Colonic mucosa (tissue), 4 donors: ENCODE data around the gene PLCXD1. TPM values are rescaled to one million over a fixed set of nuclear protein-coding genes. Genes with fewer than 3 reads are reported as not detected.
"Not testable (repeated sequence)": the region's sequence is repeated elsewhere in the genome, so short reads cannot be mapped to it uniquely, and the experiment has no call there.

Experiments
- DNase-seq: peaks from one replicate; pipeline ENCODE4 v3.0.0-alpha.2; 2020
- H3K27ac ChIP-seq: fragments of 200-600 bp; one replicate; pipeline ENCODE4 v1.8.0; 2021
- H3K27me3 ChIP-seq: fragments of 200-600 bp; one replicate; pipeline ENCODE4 v1.8.0; 2021
- H3K36me3 ChIP-seq: fragments of 200-600 bp; one replicate; pipeline ENCODE4 v1.8.0; 2021
- H3K4me1 ChIP-seq: fragments of 200-600 bp; one replicate; pipeline ENCODE4 v1.8.0; 2021; ENCODE audit warnings: mild to moderate bottlenecking
- H3K4me3 ChIP-seq: fragments of 200-600 bp; one replicate; pipeline ENCODE4 v1.8.0; 2021
- H3K9ac ChIP-seq, 2 donors: one replicate each; pipeline ENCODE4 v1.7.0; 2013; ENCODE audit warnings: control low read depth in 2 of 2, low read depth in 2 of 2, low read length in 2 of 2
- H3K9me3 ChIP-seq: fragments of 200-600 bp; one replicate; pipeline ENCODE4 v1.8.0; 2021
- CTCF ChIP-seq: fragments of 200-600 bp; IDR thresholded peaks from one replicate; pipeline ENCODE4 v1.8.0; 2022; ENCODE audit warnings: antibody characterized with exemption, mild to moderate bottlenecking
- intact Hi-C: fragments of 100-400 bp; cut with DNase I; formaldehyde crosslinking; loops from one replicate; pipeline ENCODE4 v1.14.1; 2022
- total RNA-seq, 2 donors: library from RNA; stranded (reverse); fragmentation: NEBNext Ultra II Directional in 1 of 2; extraction: Animal tissue kit (Norgen Biotek cat#: 25700) in 1 of 2; gene quantifications; one replicate each; pipeline ENCODE4 v1.2.1, GENCODE V29; 2021
- donor health status: healthy.
- donor health status: DM: no; HTN: no; CAD: no.
- donor health status: DM: no; HTN: no; CAD: no.

The PLCXD1 gene
- total RNA-seq, 2 donors from 2014 or later = 11.0 to 23.8 TPM

- DNase-seq = no peak
- Histone ChIP-seq H3K27me3 (no peaks in the 10 kb centered on the region), H3K36me3 (peaks cover 4% of the 10 kb centered on the region), H3K4me3 (no peak overlapping the region), H3K27ac (no peak overlapping the region), H3K9me3 (no peaks in the 10 kb centered on the region), H3K4me1 (no peaks in the 10 kb centered on the region), H3K9ac (no peak overlapping the region)
- intact Hi-C loops = no loop called here
- TF ChIP-seq CTCF = no peak
Observed at GRCh38 chrX:302975-303374, 21.8 kb downstream of the PLCXD1 start.

GRCh38 chrX:305781-306613 lies 24.8 kb downstream of the PLCXD1 start:
- H3K36me3 ChIP-seq, DNase-seq: not testable (repeated sequence)

GRCh38 chrX:306614-307251 lies 25.6 kb downstream of the PLCXD1 start:
- H3K4me1 ChIP-seq, H3K36me3 ChIP-seq, H3K27ac ChIP-seq, H3K9ac ChIP-seq, DNase-seq, intact Hi-C loops, H3K27me3 ChIP-seq, H3K9me3 ChIP-seq, H3K4me3 ChIP-seq: not testable (repeated sequence)

More at GRCh38 chrX:305781-306613, 24.8 kb downstream of the PLCXD1 start:
- intact Hi-C loops, H3K27me3 ChIP-seq, H3K27ac ChIP-seq, H3K4me3 ChIP-seq, H3K4me1 ChIP-seq, H3K9me3 ChIP-seq, H3K9ac ChIP-seq: not testable (repeated sequence)

DNA sequence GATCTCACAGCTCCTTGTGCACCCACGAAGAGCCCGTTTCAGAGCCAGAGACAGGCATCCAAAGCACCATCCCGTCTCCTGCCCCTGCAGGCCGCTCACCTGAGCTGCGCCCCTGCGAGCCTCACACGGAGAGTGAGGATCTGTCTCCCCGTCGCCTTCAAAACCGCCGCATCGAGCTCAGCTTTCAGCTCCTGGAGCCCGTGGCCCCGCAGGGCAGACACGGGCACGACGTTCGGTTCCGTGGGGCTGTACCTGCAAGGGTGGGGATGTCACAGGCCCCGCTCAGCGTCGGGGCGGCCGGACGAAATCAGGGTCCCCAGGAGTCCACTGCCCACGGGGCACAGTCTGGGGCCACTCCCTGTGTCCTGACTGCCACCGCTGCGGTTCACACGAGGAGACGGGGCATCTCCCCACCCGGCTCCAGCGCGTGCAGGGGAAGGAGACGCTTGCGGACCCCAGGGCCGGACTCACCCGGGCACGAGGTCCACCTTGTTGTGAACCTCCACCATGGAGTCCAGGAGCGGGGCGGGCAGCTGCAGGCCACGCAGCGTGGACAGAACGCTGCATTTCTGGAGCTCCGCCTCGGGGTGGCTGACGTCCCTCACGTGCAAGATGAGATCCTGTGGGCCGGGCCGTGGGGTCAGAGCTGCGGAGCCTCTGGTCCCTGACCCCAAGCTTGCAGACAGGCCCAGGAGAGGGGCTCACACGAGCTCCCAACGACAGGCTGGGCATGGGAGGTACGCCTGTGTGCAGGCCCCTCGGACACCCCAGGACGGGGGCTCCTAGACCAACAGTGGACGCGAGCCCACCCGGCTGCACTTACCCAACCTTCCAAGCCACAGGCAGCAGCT lies 26.3 kb downstream of the PLCXD1 start:
- no peaks in the 10 kb centered on the region for H3K4me1 ChIP-seq
- no peak overlapping the region for H3K4me3 ChIP-seq
- no peak for DNase-seq
- H3K27ac ChIP-seq = no peak overlapping the region
- no peaks in the 10 kb centered on the region for H3K27me3 ChIP-seq
- intact Hi-C loops = no loop called here
- H3K36me3 ChIP-seq = peaks cover 4% of the 10 kb centered on the region
- H3K9me3 ChIP-seq = no peaks in the 10 kb centered on the region
- H3K9ac ChIP-seq = no peak overlapping the region
- no peak for TF ChIP-seq CTCF

GRCh38 chrX:308821-309520 lies 27.8 kb downstream of the PLCXD1 start:
- no peak for DNase-seq
- no peaks in the 10 kb centered on the region for H3K27me3 ChIP-seq
- peaks cover 4% of the 10 kb centered on the region for H3K36me3 ChIP-seq
- H3K4me1 ChIP-seq = no peaks in the 10 kb centered on the region
- intact Hi-C loops = no loop called here
- TF ChIP-seq CTCF = no peak
- H3K4me3 ChIP-seq = no peak overlapping the region
- H3K27ac ChIP-seq = no peak overlapping the region
- no peaks in the 10 kb centered on the region for H3K9me3 ChIP-seq
- H3K9ac ChIP-seq = no peak overlapping the region

DNA sequence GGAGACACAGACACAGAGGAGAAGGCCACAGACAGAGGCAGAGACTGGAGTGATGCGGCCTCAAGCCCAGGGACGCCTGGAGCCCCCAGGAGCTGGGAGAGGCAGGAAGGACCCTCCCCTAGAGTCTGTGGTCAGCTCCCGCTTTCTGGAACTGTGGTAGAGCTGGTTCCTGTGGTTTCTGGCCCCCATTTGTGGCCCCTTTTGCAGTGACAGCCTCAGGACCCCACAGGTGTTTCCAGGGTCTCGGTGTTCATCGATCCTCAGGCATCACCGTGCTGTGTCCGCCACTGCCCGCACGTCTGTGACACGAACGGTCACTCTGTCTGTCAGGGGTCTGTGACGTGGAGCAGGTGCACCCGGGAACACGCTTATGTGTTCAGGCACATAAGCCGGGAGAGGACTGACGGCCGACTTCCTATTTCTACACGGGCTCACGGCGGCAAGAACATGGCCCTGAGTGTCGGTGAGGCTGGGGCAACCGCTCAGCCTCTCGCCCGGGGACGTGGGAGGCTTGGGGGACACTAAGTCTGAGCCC lies 29.5 kb downstream of the PLCXD1 start:
- intact Hi-C loops = no loop called here
- no peak for DNase-seq
- TF ChIP-seq CTCF = no peak
- H3K4me1 ChIP-seq = no peaks in the 10 kb centered on the region
- H3K4me3 ChIP-seq = no peak overlapping the region
- no peak overlapping the region for H3K27ac ChIP-seq
- H3K9ac ChIP-seq = no peak overlapping the region
- peaks cover 9% of the 10 kb centered on the region for H3K36me3 ChIP-seq
- H3K9me3 ChIP-seq = no peaks in the 10 kb centered on the region
- no peaks in the 10 kb centered on the region for H3K27me3 ChIP-seq
